GM12878 (cell line): ENCODE results near the gene SLFNL1. TPM values are rescaled to one million over a fixed set of nuclear protein-coding genes. Genes with fewer than 3 reads are reported as not detected.
A peak's percentile ranks its signal among the peaks of the same experiment; 100 is the strongest.

Source experiments
- ATAC-seq: fragments of 200-7000 bp; cut with Tn5 transposase; 3 replicates; pipeline ENCODE4 v1.9.1; 2020; ENCODE audit warnings: mild to moderate bottlenecking, moderate library complexity
- BruUV-seq: library from RNA; stranded (reverse); fragments of 400-500 nt; replicated peaks from 2 replicates; lab custom pipeline; 2021; lab: Mats Ljungman, UMichigan
- CTCF ChIA-PET: fragments of 300-600 bp; sonication (Branson Sonifier 250); formaldehyde crosslinking; extraction: SDS; loops from one replicate; lab custom pipeline; 2021; ENCODE audit warnings: inconsistent platforms; lab: Yijun Ruan, JAX
- POLR2A ChIA-PET: fragments of 350-600 bp; formaldehyde crosslinking; extraction: SDS; loops from one replicate; lab custom pipeline; 2021; ENCODE audit warnings: inconsistent platforms; lab: Charles Lee
- RAD21 ChIA-PET: fragments of 300-600 bp; sonication (Branson Sonifier 250); formaldehyde crosslinking; loops from one replicate; lab custom pipeline; 2023; ENCODE audit warnings: antibody characterized with exemption; ENCODE audit not compliant: unreplicated experiment; lab: Charles Lee
- SMC1A ChIA-PET: fragments of 300-600 bp; sonication (Branson Sonifier 250); formaldehyde crosslinking; loops from one replicate; lab custom pipeline; 2023; ENCODE audit not compliant: unreplicated experiment, uncharacterized antibody; lab: Charles Lee
- DNase-seq: peaks from one replicate; pipeline ENCODE4 v3.0.0-alpha.2; 2011; ENCODE audit warnings: low read depth, low spot score
- FAIRE-seq: peaks from 3 replicates; lab custom pipeline; 2011; peaks lifted over from hg19 to GRCh38; lab: Jason Lieb, UNC
- H2AFZ ChIP-seq: 2 replicates; pipeline ENCODE4 v1.6.0; 2011; ENCODE audit warnings: low read depth, low read length, control low read depth; ENCODE audit not compliant: control insufficient read depth
- H3K27ac ChIP-seq: 2 replicates; pipeline ENCODE4 v1.5.1; 2011; ENCODE audit warnings: control low read depth; ENCODE audit not compliant: control insufficient read depth, insufficient read depth
- H3K27me3 ChIP-seq, 2 experiments: replicated peaks in 1 of 2; 2 replicates each; pipeline versions ENCODE4 v1.6.0 to v1.6.1; 2011; ENCODE audit warnings: low read length in 1 of 2; ENCODE audit not compliant: control insufficient read depth in 2 of 2, insufficient read depth in 2 of 2
- H3K36me3 ChIP-seq, 2 experiments: 2 replicates each; pipeline ENCODE4 v1.5.1; 2011; ENCODE audit warnings: low read length in 1 of 2; ENCODE audit not compliant: control insufficient read depth in 2 of 2, insufficient read depth in 2 of 2
- H3K4me1 ChIP-seq: 2 replicates; pipeline ENCODE4 v1.6.1; 2011; ENCODE audit warnings: mild to moderate bottlenecking, low read length, moderate library complexity, mixed read lengths; ENCODE audit not compliant: control insufficient read depth, insufficient read depth
- H3K4me2 ChIP-seq: 2 replicates; pipeline ENCODE4 v1.6.0; 2011; ENCODE audit warnings: control low read depth; ENCODE audit not compliant: control insufficient read depth, insufficient read depth
- H3K4me3 ChIP-seq: fragments of 200-600 bp; sonication (generic); 2 replicates; pipeline ENCODE4 v1.5.1; 2016
- H3K79me2 ChIP-seq: 2 replicates; pipeline ENCODE4 v1.6.0; 2011; ENCODE audit warnings: low read length; ENCODE audit not compliant: control insufficient read depth, insufficient read depth
- H3K9ac ChIP-seq: 2 replicates; pipeline ENCODE4 v1.8.0; 2011; ENCODE audit warnings: low read length, control low read depth, mixed read lengths; ENCODE audit not compliant: control insufficient read depth, insufficient read depth
- H3K9me3 ChIP-seq: replicated peaks from 3 replicates; pipeline ENCODE4 v1.5.1; 2011; ENCODE audit warnings: mild to moderate bottlenecking, low read length; ENCODE audit not compliant: control insufficient read depth, insufficient read depth
- H4K20me1 ChIP-seq: 2 replicates; pipeline ENCODE4 v1.6.0; 2011; ENCODE audit not compliant: control insufficient read depth, insufficient read depth
- ATF7 ChIP-seq: fragments of 450-650 bp; IDR thresholded peaks from 2 replicates; pipeline ENCODE4 v1.6.1; 2016; ENCODE audit warnings: low read depth, mild to moderate bottlenecking
- BACH1 ChIP-seq: fragments of 450-650 bp; IDR thresholded peaks from 2 replicates; pipeline ENCODE4 v1.6.1; 2017; ENCODE audit warnings: mild to moderate bottlenecking, borderline replicate concordance
- MYC ChIP-seq: IDR thresholded peaks from 2 replicates; pipeline ENCODE4 v1.6.1; 2011; ENCODE audit warnings: mild to moderate bottlenecking, low read length, moderate library complexity, inconsistent platforms; ENCODE audit not compliant: insufficient read depth, insufficient replicate concordance, insufficient read length, severe bottlenecking
- POLR2A ChIP-seq: IDR thresholded peaks from 2 replicates; pipeline ENCODE4 v1.6.1; 2011; ENCODE audit warnings: low read depth, mild to moderate bottlenecking, low read length
- SPI1 ChIP-seq: IDR thresholded peaks from 2 replicates; pipeline ENCODE4 v1.6.1; 2011; ENCODE audit warnings: low read depth, mild to moderate bottlenecking, low read length, moderate library complexity, borderline replicate concordance; ENCODE audit not compliant: insufficient read depth
- TAF1 ChIP-seq: IDR thresholded peaks from 2 replicates; pipeline ENCODE4 v1.6.1; 2011; ENCODE audit warnings: mild to moderate bottlenecking, low read depth, low read length, borderline replicate concordance
- TARDBP ChIP-seq: IDR thresholded peaks from 2 replicates; pipeline ENCODE4 v1.6.1; 2016; ENCODE audit warnings: borderline replicate concordance
- ZBED1 ChIP-seq: IDR thresholded peaks from 2 replicates; pipeline ENCODE4 v1.6.1; 2016; ENCODE audit warnings: borderline replicate concordance
- WGBS: methylation state at CpG from one replicate; pipeline ENCODE4 v1.1.6; 2016; ENCODE audit warnings: low lambda C conversion rate; ENCODE audit not compliant: insufficient replicate concordance, insufficient coverage; ENCODE audit errors: missing lambda C conversion rate; 5-methylcytosine and 5-hydroxymethylcytosine counted together
- in situ Hi-C: fragments of 300-500 bp; cut with MboI; formaldehyde crosslinking; loops from 9 replicates; pipeline ENCODE4 v1.14.3; 2018; ENCODE audit warnings: mixed read lengths
- intact Hi-C: fragments of 100-400 bp; cut with micrococcal nuclease; formaldehyde crosslinking; loops from one replicate; pipeline ENCODE4 v1.14.2; 2022; ENCODE audit not compliant: unreplicated experiment
- polyA plus RNA-seq, 11 experiments: library from polyadenylated mRNA; depleted of rRNA in 4 of 11; unstranded in 6 of 11; stranded (reverse) in 5 of 11; fragments of >200 nt; fragmentation: Nextera tagmentation in 4 of 11; fragmentation: Illumina TruSeq in 1 of 11; extraction: Ambion mirVana in 4 of 11; extraction: Trizol in 1 of 11; gene quantifications; 1 replicate in 1 of 11; 2 replicates in 10 of 11; pipeline versions ENCODE4 v1.2.1 to v1.2.3, GENCODE V29; 2011 to 2016; ENCODE audit warnings: inconsistent platforms in 2 of 11, missing spikeins in 2 of 11, low read depth in 1 of 11
- total RNA-seq, 4 experiments: library from RNA; depleted of rRNA in 3 of 4; stranded (reverse); fragments of >200 nt in 3 of 4; fragmentation: Illumina TruSeq in 1 of 4; extraction: Trizol in 1 of 4; gene quantifications; 2 replicates each; pipeline versions ENCODE4 v1.2.1 to v1.2.3, GENCODE V29; 2013 to 2021
- TF ChIP-seq, protein P1 (sequence below): fragments of 450-650 bp; IDR thresholded peaks from 2 replicates; pipeline ENCODE4 v1.6.1; 2017; ENCODE audit warnings: mild to moderate bottlenecking, moderate library complexity

Gene SLFNL1
- total and polyA plus RNA-seq, 10 of the 15 experiments (the other 5 are each of a cell fraction or from before 2014, with no cell fraction given) = 0.05 to 0.98 (median 0.16) TPM; not detected in 2

DNA sequence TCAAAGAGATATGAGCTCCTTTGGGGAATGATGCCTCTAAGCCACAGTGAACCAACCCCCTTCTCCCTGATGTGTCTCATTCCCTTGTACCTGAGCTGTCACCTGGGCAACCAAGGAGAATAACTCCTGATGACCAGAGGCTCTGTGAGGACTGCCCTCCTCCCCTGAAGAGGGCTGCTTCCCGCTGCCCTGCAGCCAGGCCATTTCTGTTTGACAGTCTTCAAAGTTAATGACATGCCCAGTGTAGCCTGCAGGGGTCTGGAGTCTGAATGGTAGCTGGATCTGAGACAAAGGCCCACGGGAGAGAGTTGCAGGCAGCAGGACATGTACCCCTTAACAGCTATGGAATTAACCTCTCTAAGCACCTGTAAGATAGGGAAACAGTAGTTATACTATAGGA lies 3.4 kb upstream of the SLFNL1 start:
- POLR2A ChIA-PET = interaction anchor here (0.6 kb wide), 1 partner anchor 131 kb away, joined by 4 read pairs; no protein-coding TSS in a partner anchor
- Histone ChIP-seq H3K9ac (no peak overlapping the region), H3K27me3 (no peaks in the 10 kb centered on the region), H3K9me3 (no peaks in the 10 kb centered on the region), H3K79me2 (no peaks in the 10 kb centered on the region), H3K4me1 (no peaks in the 10 kb centered on the region), H3K4me3 (no peak overlapping the region), H3K36me3 (peaks cover 5 to 7% of the 10 kb centered on the region in 2 experiments), H2AFZ (no peak overlapping the region), H4K20me1 (no peaks in the 10 kb centered on the region), H3K4me2 (no peak overlapping the region), H3K27ac (no peak overlapping the region)
- RAD21 ChIA-PET = no interaction called here
- BruUV-seq = TSS peak; percentile 32
- SMC1A ChIA-PET = no interaction called here
- in situ Hi-C loops = no loop called here
- intact Hi-C loops = no loop called here
- no peak for DNase-seq
- FAIRE-seq = no peak
- TF ChIP-seq POLR2A = no peak
- no peak for TF ChIP-seq ZBED1
- TF ChIP-seq SPI1 = no peak
- TF ChIP-seq TAF1 = no peak
- CTCF ChIA-PET = interaction anchor here (1.0 kb wide), 1 partner anchor 21 kb away, joined by 3 read pairs; no protein-coding TSS in a partner anchor
- WGBS = 100% methylated on average over 2 of the region's 2 CpGs
- no peak for ATAC-seq

DNA sequence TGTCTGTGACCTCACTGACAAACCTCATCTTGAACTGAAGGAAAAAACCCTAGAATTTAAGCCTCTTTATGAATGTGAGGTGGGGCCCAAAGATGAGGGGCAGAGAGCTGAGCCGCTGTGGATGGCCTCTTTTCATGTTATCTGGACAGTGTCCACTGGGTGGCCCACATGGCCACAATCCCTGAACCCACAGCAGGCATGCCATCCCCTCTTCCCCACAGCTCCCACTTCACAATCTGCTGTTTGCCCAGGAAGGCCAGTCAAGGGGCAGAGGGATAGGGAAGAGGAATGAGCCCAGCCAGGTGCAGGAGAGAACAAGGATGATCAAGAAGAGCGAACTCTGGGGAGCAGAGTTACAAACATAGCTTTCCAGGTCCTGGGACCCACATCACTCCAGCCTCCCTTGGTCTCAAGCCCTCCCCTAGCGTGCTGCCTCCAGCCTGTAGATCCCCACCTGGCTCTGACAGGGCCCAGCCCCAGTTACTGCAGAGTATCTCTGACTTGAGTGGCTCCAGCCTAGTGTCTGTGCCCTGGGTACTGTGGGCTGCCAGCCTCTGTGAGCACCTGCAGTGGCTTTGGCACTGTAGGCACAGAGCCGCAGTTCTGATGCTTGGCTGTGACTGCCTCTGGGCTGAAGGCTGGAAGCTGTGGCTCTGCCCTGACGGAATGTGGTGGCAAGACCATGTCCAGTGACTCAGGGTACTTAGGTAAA lies 1.9 kb upstream of the SLFNL1 start:
- ChIA-PET CTCF (interaction anchor here (0.6 kb wide), 1 partner anchor 91 kb away, joined by 3 read pairs; no protein-coding TSS in a partner anchor), POLR2A (no interaction called here), SMC1A (no interaction called here), RAD21 (no interaction called here)
- Histone ChIP-seq H2AFZ (no peak overlapping the region), H3K27me3 (no peaks in the 10 kb centered on the region), H3K9ac (no peak overlapping the region), H3K27ac (no peak overlapping the region), H3K36me3 (peaks cover 4 to 6% of the 10 kb centered on the region in 2 experiments; a peak in 3 of 4 replicates), H4K20me1 (no peaks in the 10 kb centered on the region), H3K4me1 (no peaks in the 10 kb centered on the region), H3K4me2 (no peak overlapping the region), H3K9me3 (no peaks in the 10 kb centered on the region), H3K4me3 (no peak overlapping the region), H3K79me2 (no peaks in the 10 kb centered on the region)
- no peak for DNase-seq
- in situ Hi-C loops (no loop called here), intact Hi-C loops (no loop called here)
- WGBS = 95% methylated on average over 5 of the region's 5 CpGs
- no peak for FAIRE-seq
- peak; percentile 27; the same call in 2 of the 3 replicates for ATAC-seq
- no TSS peak for BruUV-seq
- TF ChIP-seq, protein P1, sequence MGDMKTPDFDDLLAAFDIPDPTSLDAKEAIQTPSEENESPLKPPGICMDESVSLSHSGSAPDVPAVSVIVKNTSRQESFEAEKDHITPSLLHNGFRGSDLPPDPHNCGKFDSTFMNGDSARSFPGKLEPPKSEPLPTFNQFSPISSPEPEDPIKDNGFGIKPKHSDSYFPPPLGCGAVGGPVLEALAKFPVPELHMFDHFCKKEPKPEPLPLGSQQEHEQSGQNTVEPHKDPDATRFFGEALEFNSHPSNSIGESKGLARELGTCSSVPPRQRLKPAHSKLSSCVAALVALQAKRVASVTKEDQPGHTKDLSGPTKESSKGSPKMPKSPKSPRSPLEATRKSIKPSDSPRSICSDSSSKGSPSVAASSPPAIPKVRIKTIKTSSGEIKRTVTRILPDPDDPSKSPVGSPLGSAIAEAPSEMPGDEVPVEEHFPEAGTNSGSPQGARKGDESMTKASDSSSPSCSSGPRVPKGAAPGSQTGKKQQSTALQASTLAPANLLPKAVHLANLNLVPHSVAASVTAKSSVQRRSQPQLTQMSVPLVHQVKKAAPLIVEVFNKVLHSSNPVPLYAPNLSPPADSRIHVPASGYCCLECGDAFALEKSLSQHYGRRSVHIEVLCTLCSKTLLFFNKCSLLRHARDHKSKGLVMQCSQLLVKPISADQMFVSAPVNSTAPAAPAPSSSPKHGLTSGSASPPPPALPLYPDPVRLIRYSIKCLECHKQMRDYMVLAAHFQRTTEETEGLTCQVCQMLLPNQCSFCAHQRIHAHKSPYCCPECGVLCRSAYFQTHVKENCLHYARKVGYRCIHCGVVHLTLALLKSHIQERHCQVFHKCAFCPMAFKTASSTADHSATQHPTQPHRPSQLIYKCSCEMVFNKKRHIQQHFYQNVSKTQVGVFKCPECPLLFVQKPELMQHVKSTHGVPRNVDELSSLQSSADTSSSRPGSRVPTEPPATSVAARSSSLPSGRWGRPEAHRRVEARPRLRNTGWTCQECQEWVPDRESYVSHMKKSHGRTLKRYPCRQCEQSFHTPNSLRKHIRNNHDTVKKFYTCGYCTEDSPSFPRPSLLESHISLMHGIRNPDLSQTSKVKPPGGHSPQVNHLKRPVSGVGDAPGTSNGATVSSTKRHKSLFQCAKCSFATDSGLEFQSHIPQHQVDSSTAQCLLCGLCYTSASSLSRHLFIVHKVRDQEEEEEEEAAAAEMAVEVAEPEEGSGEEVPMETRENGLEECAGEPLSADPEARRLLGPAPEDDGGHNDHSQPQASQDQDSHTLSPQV = no peak
- TF ChIP-seq ATF7 (no peak), BACH1 (no peak), MYC (no peak), TARDBP (no peak)
